Smooth muscle cell (in vitro differentiated cells): Measurements from ENCODE around the gene TRIM62. TPM values are rescaled to one million over a fixed set of nuclear protein-coding genes. Genes with fewer than 3 reads are reported as not detected.

Experiments used
- DNase-seq: peaks from one replicate; lab custom pipeline; 2025; ENCODE audit not compliant: unreplicated experiment; lab: John Stamatoyannopoulos, UW
- H2AFZ ChIP-seq: fragments of 200-600 bp; sonication (generic); 2 replicates; pipeline ENCODE4 v1.6.0; 2016; ENCODE audit warnings: antibody characterized with exemption, low read depth, mild to moderate bottlenecking
- H3F3A ChIP-seq: fragments of 200-600 bp; sonication (generic); 2 replicates; pipeline ENCODE4 v1.6.0; 2017; ENCODE audit warnings: antibody characterized with exemption, low read depth
- H3K27ac ChIP-seq: fragments of 200-600 bp; sonication (generic); 2 replicates; pipeline ENCODE4 v1.5.1; 2016; ENCODE audit warnings: low read depth, mild to moderate bottlenecking
- H3K27me3 ChIP-seq: fragments of 200-600 bp; sonication (generic); 2 replicates; pipeline ENCODE4 v1.6.1; 2016; ENCODE audit warnings: low read depth, mild to moderate bottlenecking
- H3K36me3 ChIP-seq: fragments of 200-600 bp; sonication (generic); 2 replicates; pipeline ENCODE4 v1.5.1; 2016; ENCODE audit warnings: low read depth
- H3K4me1 ChIP-seq: fragments of 200-600 bp; sonication (generic); 2 replicates; pipeline ENCODE4 v1.5.1; 2016; ENCODE audit warnings: low read depth
- H3K4me2 ChIP-seq: fragments of 200-600 bp; sonication (generic); 2 replicates; pipeline ENCODE4 v1.6.0; 2016; ENCODE audit warnings: mild to moderate bottlenecking
- H3K4me3 ChIP-seq: fragments of 200-600 bp; sonication (generic); 2 replicates; pipeline ENCODE4 v1.5.1; 2016; ENCODE audit warnings: mild to moderate bottlenecking
- H3K79me2 ChIP-seq: fragments of 200-600 bp; sonication (generic); 2 replicates; pipeline ENCODE4 v1.6.0; 2016; ENCODE audit warnings: low read depth, mild to moderate bottlenecking
- H3K9ac ChIP-seq: fragments of 200-600 bp; sonication (generic); 2 replicates; pipeline ENCODE4 v1.6.0; 2016; ENCODE audit warnings: low read depth
- H3K9me3 ChIP-seq: fragments of 200-600 bp; sonication (generic); replicated peaks from 2 replicates; pipeline ENCODE4 v1.5.1; 2016; ENCODE audit warnings: low read depth
- H4K20me1 ChIP-seq: fragments of 200-600 bp; sonication (generic); 2 replicates; pipeline ENCODE4 v1.6.0; 2016; ENCODE audit warnings: low read depth
- CTCF ChIP-seq: fragments of 200-600 bp; sonication (generic); IDR thresholded peaks from 2 replicates; pipeline ENCODE4 v1.5.1; 2017; ENCODE audit warnings: borderline replicate concordance, mild to moderate bottlenecking, antibody characterized with exemption; ENCODE audit not compliant: insufficient read depth, poor library complexity, severe bottlenecking
- WGBS: methylation state at CpG from one replicate; pipeline ENCODE4 v1.1.7; 2016; ENCODE audit warnings: low lambda C conversion rate; 5-methylcytosine and 5-hydroxymethylcytosine counted together
- polyA plus RNA-seq: library from polyadenylated mRNA; unstranded; fragments of >200 nt; fragmentation: Nextera tagmentation; extraction: Ambion mirVana; gene quantifications from 2 replicates; pipeline ENCODE4 v1.2.1, GENCODE V29; 2016
- total RNA-seq: library from RNA; depleted of rRNA; stranded (reverse); fragments of >200 nt; gene quantifications from 2 replicates; pipeline ENCODE4 v1.2.3, GENCODE V29; 2014

TRIM62 gene
- total and polyA plus RNA-seq, 2 experiments from 2014 or later, result 1.3 to 3.9 TPM

- WGBS, result 68% methylated on average over 14 of the region's 14 CpGs
- no peak for DNase-seq
- Histone ChIP-seq H3F3A (no peaks in the 10 kb centered on the region), H3K9ac (no peak overlapping the region), H3K27ac (no peak overlapping the region), H3K4me3 (no peak overlapping the region), H3K79me2 (no peaks in the 10 kb centered on the region), H3K27me3 (no peaks in the 10 kb centered on the region), H3K9me3 (no peaks in the 10 kb centered on the region), H3K36me3 (no peaks in the 10 kb centered on the region), H3K4me1 (peaks cover 8% of the 10 kb centered on the region), H4K20me1 (no peaks in the 10 kb centered on the region), H3K4me2 (no peak overlapping the region), H2AFZ (no peak overlapping the region)
- TF ChIP-seq CTCF, result no peak
Measured at GRCh38 chr1:33163621-33164519, 18.0 kb downstream of the TRIM62 start.

GRCh38 chr1:33162141-33162540, 19.7 kb downstream of the TRIM62 start:
- no peaks in the 10 kb centered on the region for H3F3A ChIP-seq
- H3K9me3 ChIP-seq, result no peaks in the 10 kb centered on the region
- H3K9ac ChIP-seq, result no peak overlapping the region
- no peak overlapping the region for H2AFZ ChIP-seq
- WGBS, result 86% methylated on average over 2 of the region's 2 CpGs
- no peak overlapping the region for H3K27ac ChIP-seq
- peaks cover 8% of the 10 kb centered on the region for H3K4me1 ChIP-seq
- no peak overlapping the region for H3K4me3 ChIP-seq
- no peak for TF ChIP-seq CTCF
- no peaks in the 10 kb centered on the region for H3K27me3 ChIP-seq
- no peaks in the 10 kb centered on the region for H3K79me2 ChIP-seq
- no peaks in the 10 kb centered on the region for H3K36me3 ChIP-seq
- no peaks in the 10 kb centered on the region for H4K20me1 ChIP-seq
- H3K4me2 ChIP-seq, result no peak overlapping the region
- DNase-seq, result no peak

- no peaks in the 10 kb centered on the region for H3K36me3 ChIP-seq
- 80% methylated on average over 24 of the region's 25 CpGs for WGBS
- peaks cover 8% of the 10 kb centered on the region for H3K4me1 ChIP-seq
- no peaks in the 10 kb centered on the region for H3K27me3 ChIP-seq
- no peak overlapping the region for H3K4me3 ChIP-seq
- H4K20me1 ChIP-seq, result no peaks in the 10 kb centered on the region
- H3K79me2 ChIP-seq, result no peaks in the 10 kb centered on the region
- H3K9me3 ChIP-seq, result no peaks in the 10 kb centered on the region
- H3K4me2 ChIP-seq, result no peak overlapping the region
- no peak overlapping the region for H3K27ac ChIP-seq
- no peak for DNase-seq
- H3F3A ChIP-seq, result no peaks in the 10 kb centered on the region
- TF ChIP-seq CTCF, result no peak
- H2AFZ ChIP-seq, result no peak overlapping the region
- no peak overlapping the region for H3K9ac ChIP-seq
Measured at GRCh38 chr1:33161061-33161681, 20.7 kb downstream of the TRIM62 start.
